LNCaP clone FGC (cell line): Measurements from ENCODE around the gene NR0B1.

Experiments
- DNase-seq: peaks from one replicate; pipeline ENCODE4 v3.0.0-alpha.2; 2011; ENCODE audit warnings: low read depth
- H3K4me3 ChIP-seq: 2 replicates; pipeline ENCODE4 v1.5.1; 2011; ENCODE audit warnings: mild to moderate bottlenecking, low read depth, low read length, control low read depth
- CTCF ChIP-seq: IDR thresholded peaks from 2 replicates; pipeline ENCODE4 v1.5.1; 2012; ENCODE audit warnings: mild to moderate bottlenecking; ENCODE audit not compliant: control insufficient read depth, insufficient read depth; ENCODE audit errors: extremely low read depth

NR0B1 gene

DNA sequence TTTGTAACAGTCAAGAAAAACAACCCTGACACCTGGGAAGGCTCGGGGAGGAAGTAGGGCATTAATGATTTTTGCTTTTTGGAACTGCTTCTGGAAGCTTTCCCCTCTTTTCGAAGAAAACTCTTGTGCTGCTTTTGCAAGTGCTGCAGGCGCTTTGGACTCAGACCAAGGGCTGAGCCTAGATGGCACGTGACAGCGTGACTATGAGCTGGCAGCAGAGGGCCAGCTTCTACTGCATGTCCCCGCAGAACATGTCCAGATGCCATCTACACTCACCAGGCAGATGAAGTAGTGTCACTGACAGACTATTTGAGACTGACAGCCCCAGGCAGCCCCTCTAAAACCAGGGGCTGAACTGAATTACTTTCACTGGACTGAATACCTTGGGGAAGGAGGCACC, 6.2 kb downstream of the NR0B1 start:
- TF ChIP-seq CTCF = no peak
- no peak overlapping the region for H3K4me3 ChIP-seq
- DNase-seq = no peak

DNA sequence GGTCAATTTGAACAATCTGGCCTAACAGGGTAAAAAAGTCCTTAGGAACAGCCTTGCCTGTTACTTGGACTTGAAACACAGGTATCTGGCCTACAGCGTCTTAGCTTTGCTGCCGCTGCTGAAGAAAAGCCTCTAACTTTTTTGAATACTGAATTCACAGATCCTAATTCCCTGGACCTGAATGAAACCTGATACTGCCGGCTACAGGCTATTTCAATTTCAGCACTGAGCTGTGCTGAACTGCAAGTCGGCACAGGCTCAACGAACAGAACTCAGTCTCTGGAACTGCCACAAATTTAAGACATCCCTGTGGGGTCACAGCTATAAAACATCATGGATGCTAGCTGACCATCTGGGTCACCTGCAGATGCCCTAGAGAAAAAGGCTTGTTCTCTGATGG, 7.2 kb downstream of the NR0B1 start:
- H3K4me3 ChIP-seq = no peak overlapping the region
- DNase-seq = no peak
- TF ChIP-seq CTCF = no peak

DNA sequence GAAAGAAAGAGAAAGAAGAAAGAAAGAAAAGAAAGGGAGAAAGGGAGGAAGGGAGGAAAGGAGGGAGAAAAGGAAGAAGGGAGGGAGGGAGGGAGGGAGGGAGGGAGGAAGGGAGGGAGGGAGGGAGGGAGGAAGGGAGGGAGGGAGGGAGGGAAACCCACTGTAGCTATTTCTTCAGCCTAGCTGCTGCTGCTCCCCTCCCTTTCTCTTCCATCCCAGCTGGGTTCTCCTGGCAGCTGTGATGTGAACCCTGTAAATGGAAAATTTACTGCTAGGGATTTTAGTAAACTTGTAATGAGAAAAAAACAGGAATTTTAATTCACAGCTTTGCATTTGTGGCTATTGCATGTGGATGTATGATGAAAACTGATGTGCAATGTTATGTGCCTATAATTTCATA, 8.0 kb downstream of the NR0B1 start:
- TF ChIP-seq CTCF = no peak
- no peak overlapping the region for H3K4me3 ChIP-seq
- no peak for DNase-seq

GRCh38 chrX:30296408-30297254, 12.6 kb downstream of the NR0B1 start:
- peak; percentile 62 for DNase-seq
- no peak overlapping the region for H3K4me3 ChIP-seq
- no peak for TF ChIP-seq CTCF

DNA sequence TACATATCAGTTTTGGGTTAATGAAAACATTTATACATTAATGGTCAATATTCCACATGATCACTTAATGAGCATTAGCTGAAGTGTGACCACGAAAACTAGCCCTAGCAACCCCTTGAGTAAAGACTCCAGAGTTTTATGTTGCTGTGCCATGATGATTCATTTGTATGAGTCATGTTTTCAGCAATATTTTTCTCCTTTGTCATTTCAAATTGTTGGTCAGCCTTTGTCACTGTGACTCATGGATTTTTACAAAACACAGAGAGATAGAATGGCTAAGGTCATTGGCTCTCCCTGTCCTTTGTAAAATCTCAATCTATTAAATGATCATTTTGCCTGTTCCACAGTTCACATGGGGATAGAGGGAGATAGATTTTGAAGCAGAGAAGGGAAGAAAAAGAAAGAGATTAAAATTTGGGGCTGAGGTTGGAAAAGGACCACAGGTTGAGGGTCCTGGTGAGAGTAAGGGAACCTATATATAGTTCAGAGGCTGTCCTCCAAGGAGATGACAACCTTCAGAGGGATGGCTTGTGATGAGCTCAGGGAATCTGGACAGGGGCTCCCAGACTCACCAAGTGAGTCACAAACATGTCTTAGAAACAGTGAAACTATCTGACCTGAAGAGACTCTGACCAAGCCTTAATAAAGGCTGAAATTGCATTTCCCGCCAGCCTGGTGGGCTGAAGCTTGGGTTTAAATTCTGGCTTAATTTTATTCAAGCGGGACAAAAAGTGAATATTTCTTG, 25.6 kb downstream of the NR0B1 start:
- no peak for TF ChIP-seq CTCF
- H3K4me3 ChIP-seq = no peak overlapping the region
- no peak for DNase-seq

GRCh38 chrX:30282527-30282926, 26.7 kb downstream of the NR0B1 start:
- H3K4me3 ChIP-seq = no peak overlapping the region
- no peak for TF ChIP-seq CTCF
- no peak for DNase-seq
